CD14-positive monocyte (primary cell): ENCODE measurements around the gene DENND5B. TPM values are rescaled to one million over a fixed set of nuclear protein-coding genes. Genes with fewer than 3 reads are reported as not detected.

Source experiments
- DNase-seq, 3 donors: peaks; one replicate each; pipeline ENCODE4 v3.0.0-alpha.2; 2011 to 2022
- H2AFZ ChIP-seq: 2 replicates; pipeline ENCODE4 v1.6.0; 2012; ENCODE audit warnings: mild to moderate bottlenecking, low read depth, low read length, inconsistent platforms; ENCODE audit not compliant: insufficient read depth, poor library complexity, severe bottlenecking
- H3K27ac ChIP-seq, 2 donors: 1 replicate in 1 of 2; 2 replicates in 1 of 2; pipeline ENCODE4 v1.5.1; 2012 to 2013; ENCODE audit warnings: low read length in 2 of 2, control low read depth in 1 of 2, inconsistent platforms in 1 of 2, low read depth in 1 of 2, mild to moderate bottlenecking in 1 of 2
- H3K27me3 ChIP-seq, 2 donors: one replicate each; pipeline versions ENCODE4 v1.6.0 to v1.6.1; 2011 to 2013; ENCODE audit warnings: low read length in 2 of 2; ENCODE audit not compliant: control insufficient read depth in 2 of 2, insufficient read depth in 2 of 2
- H3K36me3 ChIP-seq, 2 donors: replicated peaks in 1 of 2; 1 replicate in 1 of 2; 2 replicates in 1 of 2; pipeline versions ENCODE4 v1.5.1 to v1.6.1; 2012 to 2013; ENCODE audit warnings: low read length in 2 of 2, control low read depth in 1 of 2, inconsistent platforms in 1 of 2, mild to moderate bottlenecking in 1 of 2; ENCODE audit not compliant: insufficient read depth in 2 of 2, control insufficient read depth in 1 of 2
- H3K4me1 ChIP-seq, 2 donors: 1 replicate in 1 of 2; 2 replicates in 1 of 2; pipeline versions ENCODE4 v1.5.1 to v1.6.1; 2012 to 2013; ENCODE audit warnings: low read length in 2 of 2, control low read depth in 1 of 2, inconsistent platforms in 1 of 2, mild to moderate bottlenecking in 1 of 2, moderate library complexity in 1 of 2; ENCODE audit not compliant: insufficient read depth in 2 of 2, control insufficient read depth in 1 of 2
- H3K4me2 ChIP-seq: replicated peaks from 2 replicates; pipeline ENCODE3; 2012; ENCODE audit warnings: low read length, moderate library complexity, mild to moderate bottlenecking; ENCODE audit not compliant: poor library complexity, severe bottlenecking; ENCODE audit errors: extremely low read depth
- H3K4me3 ChIP-seq, 3 experiments: fragments of 200-600 bp in 1 of 3; sonication (generic) in 1 of 3; replicated peaks in 1 of 3; 1 replicate in 2 of 3; 2 replicates in 1 of 3; pipeline ENCODE4 v1.5.1; 2011 to 2013; ENCODE audit warnings: low read length in 3 of 3, mild to moderate bottlenecking in 3 of 3, control low read depth in 2 of 3, low read depth in 2 of 3, inconsistent platforms in 1 of 3, moderate library complexity in 1 of 3
- H3K79me2 ChIP-seq: 2 replicates; pipeline ENCODE4 v1.6.0; 2012; ENCODE audit warnings: mild to moderate bottlenecking, control low read depth, inconsistent platforms, low read length, moderate library complexity; ENCODE audit not compliant: insufficient read depth
- H3K9ac ChIP-seq: 2 replicates; pipeline ENCODE4 v1.6.0; 2017; ENCODE audit warnings: low read length, mild to moderate bottlenecking; ENCODE audit not compliant: insufficient read depth, poor library complexity, severe bottlenecking
- H3K9me3 ChIP-seq, 2 donors: replicated peaks in 1 of 2; 1 replicate in 1 of 2; 2 replicates in 1 of 2; pipeline versions ENCODE4 v1.5.1 to v1.6.1; 2012 to 2013; ENCODE audit warnings: low read length in 2 of 2, control low read depth in 1 of 2; ENCODE audit not compliant: control insufficient read depth in 1 of 2, insufficient read depth in 1 of 2
- H4K20me1 ChIP-seq: 2 replicates; pipeline ENCODE4 v1.6.0; 2012; ENCODE audit warnings: mild to moderate bottlenecking, low read length, control low read depth, moderate library complexity; ENCODE audit not compliant: insufficient read depth
- H3K27ac Mint-ChIP-seq, 7 donors: one replicate each; pipeline ENCODE4 v1.8.0; 2020; ENCODE audit warnings: mild to moderate bottlenecking in 7 of 7, mixed read lengths in 7 of 7, moderate library complexity in 6 of 7, inconsistent platforms in 2 of 7
- H3K27me3 Mint-ChIP-seq, 3 donors: one replicate each; pipeline ENCODE4 v1.8.0; 2021 to 2022; ENCODE audit warnings: low read depth in 3 of 3, mild to moderate bottlenecking in 3 of 3, mixed read lengths in 3 of 3, moderate library complexity in 3 of 3, inconsistent platforms in 1 of 3
- H3K36me3 Mint-ChIP-seq, 2 donors: one replicate each; pipeline ENCODE4 v1.8.0; 2020; ENCODE audit warnings: mixed read lengths in 2 of 2, inconsistent platforms in 1 of 2, mild to moderate bottlenecking in 1 of 2
- H3K4me1 Mint-ChIP-seq: one replicate; pipeline ENCODE4 v1.8.0; 2020; ENCODE audit warnings: mild to moderate bottlenecking, mixed read lengths
- H3K4me3 Mint-ChIP-seq, 2 donors: one replicate each; pipeline ENCODE4 v1.8.0; 2020; ENCODE audit warnings: mild to moderate bottlenecking in 2 of 2, mixed read lengths in 2 of 2, moderate library complexity in 1 of 2
- H3K9me3 Mint-ChIP-seq, 7 donors: one replicate each; pipeline ENCODE4 v1.8.0; 2020 to 2022; ENCODE audit warnings: mixed read lengths in 7 of 7, mild to moderate bottlenecking in 6 of 7, moderate library complexity in 6 of 7, inconsistent platforms in 2 of 7
- CTCF ChIP-seq: fragments of 200-600 bp; IDR thresholded peaks from one replicate; pipeline ENCODE4 v1.8.0; 2022; ENCODE audit warnings: antibody characterized with exemption, mild to moderate bottlenecking
- WGBS: methylation state at CpG from one replicate; pipeline ENCODE4 v1.1.5; 2013; ENCODE audit warnings: missing lambda C conversion rate; ENCODE audit not compliant: insufficient coverage; 5-methylcytosine and 5-hydroxymethylcytosine counted together
- intact Hi-C, 2 donors: fragments of 100-400 bp; cut with micrococcal nuclease; formaldehyde crosslinking; loops; one replicate each; pipeline versions ENCODE4 v1.15.0 to v1.15.1; 2023
- polyA plus RNA-seq, 3 donors: library from polyadenylated mRNA; depleted of rRNA in 1 of 3; unstranded in 2 of 3; stranded (reverse) in 1 of 3; fragments of 300-500 nt in 2 of 3; fragments of >200 nt in 1 of 3; fragmentation: Illumina TruSeq in 2 of 3; gene quantifications; 1 replicate in 2 of 3; 2 replicates in 1 of 3; pipeline ENCODE4 v1.2.3, GENCODE V29; 2012 to 2021

The DENND5B gene
- polyA plus RNA-seq, 3 donors = 0.23 to 0.36 (median 0.36) TPM

GRCh38 chr12:31584782-31585181 lies 6.2 kb downstream of the DENND5B start:
- no peak overlapping the region for H2AFZ ChIP-seq
- Mint-ChIP-seq H3K27me3 (peaks cover 4 to 13% (median 9%) of the 10 kb centered on the region in 3 donors), H3K36me3 (peaks cover 0 to 2% of the 10 kb centered on the region in 2 donors), H3K4me1 (peaks cover 8% of the 10 kb centered on the region), H3K27ac (no peak overlapping the region), H3K9me3 (peaks cover 0 to 8% (median 1%) of the 10 kb centered on the region in 7 donors), H3K4me3 (no peak overlapping the region)
- intact Hi-C loops = no loop called here
- H3K36me3 ChIP-seq = no peaks in the 10 kb centered on the region
- no peaks in the 10 kb centered on the region for H4K20me1 ChIP-seq
- H3K27me3 ChIP-seq = peaks cover 0 to 6% of the 10 kb centered on the region in 2 donors
- H3K4me1 ChIP-seq = peaks cover 4 to 6% of the 10 kb centered on the region in 2 donors
- no peaks in the 10 kb centered on the region for H3K9me3 ChIP-seq
- DNase-seq = no peak
- H3K4me3 ChIP-seq = no peak overlapping the region
- H3K27ac ChIP-seq = no peak overlapping the region
- peaks cover 4% of the 10 kb centered on the region for H3K79me2 ChIP-seq
- 100% methylated on average over 1 of the region's 6 CpGs for WGBS
- no peak overlapping the region for H3K9ac ChIP-seq
- TF ChIP-seq CTCF = no peak
- H3K4me2 ChIP-seq = no peak overlapping the region

GRCh38 chr12:31583878-31584277 lies 7.1 kb downstream of the DENND5B start:
- Histone ChIP-seq H3K79me2 (peaks cover 4% of the 10 kb centered on the region), H3K9ac (no peak overlapping the region), H3K4me1 (no peaks in the 10 kb centered on the region), H3K36me3 (no peaks in the 10 kb centered on the region), H3K4me3 (no peak overlapping the region), H3K27me3 (peaks cover 0 to 1% of the 10 kb centered on the region in 2 donors), H4K20me1 (no peaks in the 10 kb centered on the region), H3K27ac (no peak overlapping the region), H2AFZ (no peak overlapping the region), H3K9me3 (no peaks in the 10 kb centered on the region), H3K4me2 (no peak overlapping the region)
- DNase-seq = no peak
- no peak overlapping the region for H3K27ac Mint-ChIP-seq
- no peak for TF ChIP-seq CTCF
- H3K4me3 Mint-ChIP-seq = no peak overlapping the region
- intact Hi-C loops = no loop called here
- H3K27me3 Mint-ChIP-seq = peaks cover 0 to 4% (median 4%) of the 10 kb centered on the region in 3 donors
- peaks cover 0 to 8% (median 0%) of the 10 kb centered on the region in 7 donors for H3K9me3 Mint-ChIP-seq
- no CpG with 5 or more reads among the region's 2 CpGs for WGBS
- peaks cover 0 to 2% of the 10 kb centered on the region in 2 donors for H3K36me3 Mint-ChIP-seq
- no peaks in the 10 kb centered on the region for H3K4me1 Mint-ChIP-seq
